Nephron progenitor cell (in vitro differentiated cells): ENCODE measurements around the gene ENOX1.
"Not testable (repeated sequence)": the region's sequence is repeated elsewhere in the genome, so short reads cannot be mapped to it uniquely, and the experiment has no call there.

Experiments
- DNase-seq: peaks from one replicate; pipeline ENCODE4 v3.0.0; 2021
- H3K27ac Mint-ChIP-seq: 2 replicates; pipeline ENCODE4 v1.8.0; 2021; ENCODE audit warnings: mild to moderate bottlenecking, moderate library complexity, mixed read lengths
- H3K27me3 Mint-ChIP-seq: 2 replicates; pipeline ENCODE4 v1.8.0; 2021; ENCODE audit warnings: mild to moderate bottlenecking, low read depth, mixed read lengths; ENCODE audit not compliant: poor library complexity
- H3K36me3 Mint-ChIP-seq: 2 replicates; pipeline ENCODE4 v1.8.0; 2021; ENCODE audit warnings: low read depth, mixed read lengths
- H3K4me1 Mint-ChIP-seq: 2 replicates; pipeline ENCODE4 v1.8.0; 2021; ENCODE audit warnings: mixed read lengths
- H3K4me3 Mint-ChIP-seq: 2 replicates; pipeline ENCODE4 v1.8.0; 2021; ENCODE audit warnings: mild to moderate bottlenecking, moderate library complexity, mixed read lengths
- H3K9me3 Mint-ChIP-seq: 2 replicates; pipeline ENCODE4 v1.8.0; 2021; ENCODE audit warnings: mild to moderate bottlenecking, moderate library complexity, mixed read lengths
- CTCF ChIP-seq: fragments of 200-600 bp; sonication (generic); IDR thresholded peaks from 2 replicates; pipeline ENCODE4 v1.5.0; 2021; ENCODE audit warnings: antibody characterized with exemption

The ENOX1 gene

GRCh38 chr13:43180837-43181236 lies 605.9 kb downstream of the ENOX1 start:
- Mint-ChIP-seq H3K27ac (no peak overlapping the region), H3K9me3 (no peaks in the 10 kb centered on the region), H3K27me3 (peaks cover 7% of the 10 kb centered on the region), H3K4me3 (no peak overlapping the region), H3K4me1 (peaks cover 6% of the 10 kb centered on the region), H3K36me3 (no peaks in the 10 kb centered on the region)
- TF ChIP-seq CTCF = no peak
- DNase-seq = no peak

- TF ChIP-seq CTCF = no peak
- Mint-ChIP-seq H3K4me3 (no peak overlapping the region), H3K27ac (no peak overlapping the region), H3K4me1 (peaks cover 4% of the 10 kb centered on the region), H3K9me3 (no peaks in the 10 kb centered on the region), H3K27me3 (peaks cover 7% of the 10 kb centered on the region), H3K36me3 (no peaks in the 10 kb centered on the region)
- DNase-seq = no peak
Measured at GRCh38 chr13:43180036-43180660, 606.6 kb downstream of the ENOX1 start.

- no peaks in the 10 kb centered on the region for H3K36me3 Mint-ChIP-seq
- H3K27ac Mint-ChIP-seq = no peak overlapping the region
- DNase-seq = no peak
- no peak for TF ChIP-seq CTCF
- peaks cover 3% of the 10 kb centered on the region for H3K27me3 Mint-ChIP-seq
- H3K4me3 Mint-ChIP-seq = no peak overlapping the region
- peaks cover 10% of the 10 kb centered on the region for H3K9me3 Mint-ChIP-seq
- H3K4me1 Mint-ChIP-seq = peaks cover 27% of the 10 kb centered on the region
Measured at GRCh38 chr13:43171489-43171888, 615.3 kb downstream of the ENOX1 start.

- no peak for DNase-seq
- no peak overlapping the region for H3K27ac Mint-ChIP-seq
- H3K4me3 Mint-ChIP-seq = no peak overlapping the region
- H3K9me3 Mint-ChIP-seq = peaks cover 20% of the 10 kb centered on the region
- no peaks in the 10 kb centered on the region for H3K36me3 Mint-ChIP-seq
- H3K27me3 Mint-ChIP-seq = peaks cover 3% of the 10 kb centered on the region
- no peak for TF ChIP-seq CTCF
- peaks cover 27% of the 10 kb centered on the region for H3K4me1 Mint-ChIP-seq
Measured at GRCh38 chr13:43170506-43170905, 616.3 kb downstream of the ENOX1 start.

GRCh38 chr13:43168434-43168833 lies 618.3 kb downstream of the ENOX1 start:
- Mint-ChIP-seq H3K9me3 (peaks cover 39% of the 10 kb centered on the region), H3K4me1 (peaks cover 27% of the 10 kb centered on the region)
- DNase-seq, H3K4me3 Mint-ChIP-seq, H3K36me3 Mint-ChIP-seq, H3K27me3 Mint-ChIP-seq, H3K27ac Mint-ChIP-seq: not testable (repeated sequence)

GRCh38 chr13:43167731-43168130 lies 619.0 kb downstream of the ENOX1 start:
- Mint-ChIP-seq H3K27me3 (peaks cover 7% of the 10 kb centered on the region), H3K36me3 (no peaks in the 10 kb centered on the region), H3K9me3 (peaks cover 41% of the 10 kb centered on the region), H3K27ac (no peak overlapping the region), H3K4me3 (no peak overlapping the region), H3K4me1 (peaks cover 27% of the 10 kb centered on the region)
- no peak for DNase-seq
- no peak for TF ChIP-seq CTCF
